GM12872 (cell line): Measurements from ENCODE around the gene POMT1.

Source experiments
- TF ChIP-seq, protein P1 (sequence below): IDR thresholded peaks from 3 replicates; pipeline ENCODE4 v1.5.1; 2011; ENCODE audit warnings: low read depth, mild to moderate bottlenecking, low read length, moderate library complexity; ENCODE audit not compliant: insufficient read depth

POMT1 gene

GRCh38 chr9:131546336-131547084 is 43.8 kb downstream of the POMT1 start:
- TF ChIP-seq, protein P1, sequence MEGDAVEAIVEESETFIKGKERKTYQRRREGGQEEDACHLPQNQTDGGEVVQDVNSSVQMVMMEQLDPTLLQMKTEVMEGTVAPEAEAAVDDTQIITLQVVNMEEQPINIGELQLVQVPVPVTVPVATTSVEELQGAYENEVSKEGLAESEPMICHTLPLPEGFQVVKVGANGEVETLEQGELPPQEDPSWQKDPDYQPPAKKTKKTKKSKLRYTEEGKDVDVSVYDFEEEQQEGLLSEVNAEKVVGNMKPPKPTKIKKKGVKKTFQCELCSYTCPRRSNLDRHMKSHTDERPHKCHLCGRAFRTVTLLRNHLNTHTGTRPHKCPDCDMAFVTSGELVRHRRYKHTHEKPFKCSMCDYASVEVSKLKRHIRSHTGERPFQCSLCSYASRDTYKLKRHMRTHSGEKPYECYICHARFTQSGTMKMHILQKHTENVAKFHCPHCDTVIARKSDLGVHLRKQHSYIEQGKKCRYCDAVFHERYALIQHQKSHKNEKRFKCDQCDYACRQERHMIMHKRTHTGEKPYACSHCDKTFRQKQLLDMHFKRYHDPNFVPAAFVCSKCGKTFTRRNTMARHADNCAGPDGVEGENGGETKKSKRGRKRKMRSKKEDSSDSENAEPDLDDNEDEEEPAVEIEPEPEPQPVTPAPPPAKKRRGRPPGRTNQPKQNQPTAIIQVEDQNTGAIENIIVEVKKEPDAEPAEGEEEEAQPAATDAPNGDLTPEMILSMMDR = no peak

GRCh38 chr9:131552030-131552429 is 49.3 kb downstream of the POMT1 start:
- TF ChIP-seq, protein P1 = no peak

GRCh38 chr9:131554087-131554842 is 51.5 kb downstream of the POMT1 start:
- TF ChIP-seq, protein P1 = no peak

DNA sequence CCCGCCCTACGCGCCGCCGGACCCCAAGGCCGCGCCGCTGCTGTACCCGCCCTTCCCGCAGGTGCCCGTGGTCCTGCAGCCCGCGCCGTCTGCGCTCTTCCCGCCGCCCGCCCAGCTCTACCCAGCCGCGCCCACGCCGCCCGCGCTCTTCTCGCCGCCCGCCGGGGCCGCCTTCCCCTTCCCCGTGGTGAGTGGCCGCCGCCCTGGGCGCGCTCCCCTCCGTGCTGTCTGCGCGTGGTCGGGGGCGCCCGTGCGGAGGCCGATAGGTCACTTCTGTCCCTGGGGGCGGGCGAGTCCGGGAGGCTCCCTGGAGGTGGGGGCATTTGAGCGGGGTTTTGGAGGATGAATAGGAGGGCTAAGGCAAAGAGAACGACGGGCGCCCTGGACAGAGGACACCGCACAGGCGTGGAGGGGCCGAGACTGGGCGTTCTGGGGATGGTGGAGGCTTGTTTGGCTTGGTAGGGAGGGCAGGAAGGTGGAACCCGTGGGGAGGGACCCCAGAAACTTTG is 52.2 kb downstream of the POMT1 start:
- TF ChIP-seq, protein P1 = no peak

DNA sequence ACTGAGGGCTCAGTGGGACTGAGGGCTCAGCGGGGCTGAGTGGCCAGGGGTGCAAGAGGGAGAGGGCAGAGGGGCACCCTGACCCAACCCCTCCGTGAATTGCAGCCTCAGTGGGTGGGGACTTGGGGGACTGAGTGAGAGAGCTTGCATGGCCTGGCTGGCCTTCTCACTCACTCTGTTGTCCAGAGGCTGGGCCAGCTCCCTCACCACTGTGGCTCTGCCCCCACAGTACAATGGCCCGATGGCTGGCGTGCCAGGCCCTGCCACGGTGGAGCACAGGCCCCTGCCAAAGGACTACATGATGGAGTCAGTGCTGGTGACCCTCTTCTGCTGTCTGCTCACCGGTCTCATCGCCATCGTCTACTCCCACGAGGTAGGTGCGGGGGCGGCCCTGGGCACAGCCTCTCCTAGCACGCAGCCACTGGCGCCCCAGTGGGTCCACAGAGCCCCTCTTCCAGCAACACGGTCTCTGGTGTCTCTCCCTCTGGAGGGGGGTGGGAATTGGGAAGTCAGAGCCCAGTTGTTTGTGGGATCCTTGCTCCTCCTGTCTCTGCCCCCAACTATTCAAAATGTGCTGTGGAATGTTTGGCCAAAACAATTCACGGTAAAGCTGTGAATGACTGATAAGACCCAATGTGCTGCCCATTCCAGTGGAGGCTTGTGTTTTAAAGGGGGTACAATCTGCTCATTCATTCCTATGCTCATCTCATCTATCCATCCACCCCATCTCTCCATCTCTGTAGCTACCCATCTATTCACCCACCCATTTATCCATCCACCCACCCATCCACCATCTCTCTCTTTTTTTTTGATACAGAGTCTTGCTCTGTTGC is 53.3 kb downstream of the POMT1 start:
- TF ChIP-seq, protein P1 = no peak

DNA sequence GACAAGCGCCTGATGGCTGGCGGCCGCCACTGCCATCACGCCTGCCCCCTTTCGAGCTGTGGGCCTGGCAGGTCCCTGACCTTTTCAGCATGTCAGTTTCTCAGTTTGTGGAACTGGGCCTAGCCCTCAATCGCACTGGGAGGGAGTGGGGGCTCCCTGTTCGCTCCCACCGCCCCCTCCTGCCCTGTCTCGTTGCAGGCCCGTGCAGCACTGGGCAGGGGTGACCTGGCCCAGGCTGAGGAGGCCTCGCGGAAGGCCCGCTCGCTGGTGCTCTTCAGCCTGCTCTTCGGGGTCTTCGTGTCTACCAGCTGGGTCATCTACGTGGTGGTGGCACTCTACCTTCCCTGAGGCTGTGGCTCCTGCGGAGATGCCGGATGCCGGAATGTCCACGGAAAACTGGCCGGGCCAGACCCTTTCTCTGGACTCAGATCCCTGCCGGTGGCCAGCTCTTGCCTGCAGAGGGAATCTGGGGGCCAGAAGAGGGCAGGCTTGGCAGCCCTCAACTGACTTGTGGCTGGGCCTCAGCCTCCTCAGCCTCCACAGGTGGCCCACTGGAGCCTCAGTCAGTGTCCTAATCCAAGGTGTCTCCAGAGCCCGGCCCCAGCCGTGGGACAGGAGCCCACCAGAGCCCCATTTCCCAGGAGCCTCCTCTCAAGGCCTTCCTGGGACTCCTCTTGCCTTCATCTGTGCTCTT is 55.3 kb downstream of the POMT1 start:
- TF ChIP-seq, protein P1 = no peak
